Inflammatory macrophage treated with lipopolysaccharide for 4 hours (primary cell): ENCODE results near the gene CSNK2A1.
A peak's percentile ranks its signal among the peaks of the same experiment; 100 is the strongest.
"Not testable (repeated sequence)": the region's sequence is repeated elsewhere in the genome, so short reads cannot be mapped to it uniquely, and the experiment has no call there.

Experiments
- DNase-seq: peaks from one replicate; pipeline ENCODE4 v3.0.0-alpha.2; 2020

Gene CSNK2A1

GRCh38 chr20:480044-480443 lies 63.5 kb downstream of the CSNK2A1 start:
- no peak for DNase-seq

GRCh38 chr20:479487-479886 lies 64.1 kb downstream of the CSNK2A1 start:
- no peak for DNase-seq

- DNase-seq = peak; percentile 65
Observed at GRCh38 chr20:478949-479429, 64.6 kb downstream of the CSNK2A1 start.

GRCh38 chr20:478010-478948 lies 65.3 kb downstream of the CSNK2A1 start:
- DNase-seq = no peak

- DNase-seq = not testable (repeated sequence)
Observed at GRCh38 chr20:476561-477249, 66.9 kb downstream of the CSNK2A1 start.

- DNase-seq = no peak
Observed at GRCh38 chr20:475463-476357, 67.9 kb downstream of the CSNK2A1 start.

GRCh38 chr20:474581-474980 lies 69.0 kb downstream of the CSNK2A1 start:
- no peak for DNase-seq

GRCh38 chr20:472889-473292 lies 70.7 kb downstream of the CSNK2A1 start:
- DNase-seq = no peak

- DNase-seq = no peak
Observed at GRCh38 chr20:472137-472846, 71.3 kb downstream of the CSNK2A1 start.

GRCh38 chr20:469746-470490 lies 73.7 kb downstream of the CSNK2A1 start:
- DNase-seq = no peak

GRCh38 chr20:467755-468154 lies 75.8 kb downstream of the CSNK2A1 start:
- DNase-seq = no peak

GRCh38 chr20:462199-462991 lies 81.2 kb downstream of the CSNK2A1 start, which contains the start of gene TBC1D20:
Gene TBC1D20, minus strand, starts transcription at chr20:462533. Its CDS starts 128 bp downstream, at chr20:462405.
- DNase-seq = peak; percentile 87

GRCh38 chr20:461254-462198 lies 82.1 kb downstream of the CSNK2A1 start:
- DNase-seq = peak; percentile 41

GRCh38 chr20:460707-461106 lies 82.9 kb downstream of the CSNK2A1 start:
- DNase-seq = peak; percentile 54

- no peak for DNase-seq
Observed at GRCh38 chr20:460180-460579, 83.4 kb downstream of the CSNK2A1 start.

- peak; percentile 59 for DNase-seq
Observed at GRCh38 chr20:458776-459175, 84.8 kb downstream of the CSNK2A1 start.

- DNase-seq = no peak
Observed at GRCh38 chr20:454951-455350, 88.6 kb downstream of the CSNK2A1 start.

GRCh38 chr20:452021-452420 lies 91.6 kb downstream of the CSNK2A1 start:
- DNase-seq = not testable (repeated sequence)
